GM19468 (cell line): ENCODE data around the gene HOXB6.

Experiments used
- ATAC-seq: cut with Tn5 transposase; IDR thresholded peaks from one replicate; pipeline ENCODE4 v1.9.1; 2021; ENCODE audit warnings: mild to moderate bottlenecking, moderate library complexity, moderate number of reproducible peaks; ENCODE audit not compliant: unreplicated experiment; ENCODE audit errors: extremely low read depth

Gene HOXB6

GRCh38 chr17:48596735-48597527 is 7.9 kb downstream of the HOXB6 start:
- ATAC-seq, result no peak

- ATAC-seq, result no peak
These were observed 8.6 kb downstream of the HOXB6 start for GRCh38 chr17:48596000-48596734.

- no peak for ATAC-seq
These were observed 9.3 kb downstream of the HOXB6 start for GRCh38 chr17:48595278-48595999.

- ATAC-seq, result no peak
These were observed 10.1 kb downstream of the HOXB6 start for GRCh38 chr17:48594538-48595277.

GRCh38 chr17:48593840-48594537 is 10.8 kb downstream of the HOXB6 start:
- no peak for ATAC-seq

- no peak for ATAC-seq
These were observed 11.5 kb downstream of the HOXB6 start, which contains the start of gene HOXB5 for GRCh38 chr17:48593126-48593829. Gene HOXB5 (minus strand): TSS chr17:48593779. CDS start chr17:48593682, 97 bp downstream.

- ATAC-seq, result no peak
These were observed 12.2 kb downstream of the HOXB6 start for GRCh38 chr17:48592577-48592976.

GRCh38 chr17:48592057-48592514 is 12.7 kb downstream of the HOXB6 start:
- no peak for ATAC-seq

- no peak for ATAC-seq
These were observed 13.3 kb downstream of the HOXB6 start for GRCh38 chr17:48591255-48592056.

GRCh38 chr17:48590607-48591161 is 14.1 kb downstream of the HOXB6 start:
- ATAC-seq, result no peak

- no peak for ATAC-seq
These were observed 14.8 kb downstream of the HOXB6 start, which contains the start of gene HOXB3 for GRCh38 chr17:48589831-48590606. Gene HOXB3 (minus strand): TSS chr17:48590241. CDS start chr17:48552474, 37,767 bp downstream.

GRCh38 chr17:48589060-48589830 is 15.5 kb downstream of the HOXB6 start:
- ATAC-seq, result no peak

GRCh38 chr17:48588528-48588927 is 16.3 kb downstream of the HOXB6 start:
- no peak for ATAC-seq

GRCh38 chr17:48588074-48588415 is 16.7 kb downstream of the HOXB6 start:
- no peak for ATAC-seq

- ATAC-seq, result no peak
These were observed 17.3 kb downstream of the HOXB6 start for GRCh38 chr17:48587276-48588073.
